HCT116 (cell line): ENCODE results near the gene PIP4K2A.
"Not testable (repeated sequence)": the region's sequence is repeated elsewhere in the genome, so short reads cannot be mapped to it uniquely, and the experiment has no call there.

Experiments used
- JUND ChIP-seq: IDR thresholded peaks from 2 replicates; pipeline ENCODE4 v1.6.1; 2012
- POLR2AphosphoS5 ChIP-seq: IDR thresholded peaks from 2 replicates; pipeline ENCODE4 v1.6.1; 2011; ENCODE audit warnings: mild to moderate bottlenecking, low read depth, low read length, moderate library complexity
- SP1 ChIP-seq: IDR thresholded peaks from 2 replicates; pipeline ENCODE4 v1.6.1; 2012; ENCODE audit warnings: low read depth
- TF ChIP-seq, protein P1 (sequence below), 3 experiments: fragments of 200-600 bp in 1 of 3; sonication (generic) in 1 of 3; IDR thresholded peaks in 2 of 3; conservative IDR thresholded peaks in 1 of 3; 2 replicates each; pipeline ENCODE4 v1.5.1; 2012 to 2017; ENCODE audit warnings: low read depth in 2 of 3, low read length in 2 of 3, antibody characterized with exemption in 1 of 3, borderline replicate concordance in 1 of 3, control low read depth in 1 of 3, mild to moderate bottlenecking in 1 of 3, mixed read lengths in 1 of 3, mixed run types in 1 of 3, moderate library complexity in 1 of 3; ENCODE audit not compliant: insufficient read depth in 1 of 3

DNA sequence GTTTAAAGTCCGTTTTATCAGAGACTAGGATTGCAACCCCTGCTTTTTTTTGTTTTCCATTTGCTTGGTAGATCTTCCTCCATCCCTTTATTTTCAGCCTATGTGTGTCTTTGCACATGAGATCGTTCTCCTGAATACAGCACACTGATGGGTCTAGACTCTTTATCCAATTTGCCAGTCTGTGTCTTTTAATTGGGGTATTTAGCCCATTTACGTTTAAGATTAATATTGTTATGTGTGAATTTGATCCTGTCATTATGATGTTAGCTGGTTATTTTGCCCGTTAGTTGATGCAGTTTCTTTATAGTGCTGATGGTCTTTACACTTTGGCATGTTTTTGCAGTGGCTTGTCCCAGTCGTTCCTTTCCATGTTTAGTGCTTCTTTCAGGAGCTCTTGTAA lies 202.4 kb downstream of the PIP4K2A start:
- TF ChIP-seq, protein P1, sequence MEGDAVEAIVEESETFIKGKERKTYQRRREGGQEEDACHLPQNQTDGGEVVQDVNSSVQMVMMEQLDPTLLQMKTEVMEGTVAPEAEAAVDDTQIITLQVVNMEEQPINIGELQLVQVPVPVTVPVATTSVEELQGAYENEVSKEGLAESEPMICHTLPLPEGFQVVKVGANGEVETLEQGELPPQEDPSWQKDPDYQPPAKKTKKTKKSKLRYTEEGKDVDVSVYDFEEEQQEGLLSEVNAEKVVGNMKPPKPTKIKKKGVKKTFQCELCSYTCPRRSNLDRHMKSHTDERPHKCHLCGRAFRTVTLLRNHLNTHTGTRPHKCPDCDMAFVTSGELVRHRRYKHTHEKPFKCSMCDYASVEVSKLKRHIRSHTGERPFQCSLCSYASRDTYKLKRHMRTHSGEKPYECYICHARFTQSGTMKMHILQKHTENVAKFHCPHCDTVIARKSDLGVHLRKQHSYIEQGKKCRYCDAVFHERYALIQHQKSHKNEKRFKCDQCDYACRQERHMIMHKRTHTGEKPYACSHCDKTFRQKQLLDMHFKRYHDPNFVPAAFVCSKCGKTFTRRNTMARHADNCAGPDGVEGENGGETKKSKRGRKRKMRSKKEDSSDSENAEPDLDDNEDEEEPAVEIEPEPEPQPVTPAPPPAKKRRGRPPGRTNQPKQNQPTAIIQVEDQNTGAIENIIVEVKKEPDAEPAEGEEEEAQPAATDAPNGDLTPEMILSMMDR (IDR thresholded peaks at IDR 0.05 in 2 of 3, conservative IDR thresholded peaks at IDR 0.05 in 1 of 3; ENCODE audit: borderline replicate concordance in 1 of 3, insufficient read depth in 1 of 3, low read depth in 2 of 3, low read length in 2 of 3), result not testable (repeated sequence)
- not testable (repeated sequence) for TF ChIP-seq JUND, POLR2AphosphoS5, SP1
